CMK (cell line): ENCODE results near the gene MAN2B1.
"Not testable (repeated sequence)": the region's sequence is repeated elsewhere in the genome, so short reads cannot be mapped to it uniquely, and the experiment has no call there.

Experiments
- DNase-seq: peaks from one replicate; pipeline ENCODE4 v3.0.0-alpha.2; 2010; ENCODE audit warnings: low read depth

MAN2B1 gene

GRCh38 chr19:12666265-12667048 is at the start of gene MAN2B1, which contains the start of gene WDR83:
TSS of gene MAN2B1 (minus strand) at chr19:12666742. CDS start at chr19:12666701, 41 bp downstream.
TSS of gene WDR83 (plus strand) at chr19:12666807. CDS start at chr19:12669791, 2,984 bp downstream.
- no peak for DNase-seq

GRCh38 chr19:12715929-12716328 is 49.4 kb upstream of the MAN2B1 start:
- no peak for DNase-seq

GRCh38 chr19:12715102-12715501 is 48.6 kb upstream of the MAN2B1 start:
- DNase-seq = no peak

GRCh38 chr19:12713304-12713703 is 46.8 kb upstream of the MAN2B1 start:
- DNase-seq = not testable (repeated sequence)

- DNase-seq = not testable (repeated sequence)
Measured at GRCh38 chr19:12712077-12712476, 45.5 kb upstream of the MAN2B1 start.

GRCh38 chr19:12711187-12711586 is 44.6 kb upstream of the MAN2B1 start:
- no peak for DNase-seq

- DNase-seq = no peak
Measured at GRCh38 chr19:12708641-12709040, 42.1 kb upstream of the MAN2B1 start.

- no peak for DNase-seq
Measured at GRCh38 chr19:12706332-12706718, 39.8 kb upstream of the MAN2B1 start.

- DNase-seq = no peak
Measured at GRCh38 chr19:12705654-12706331, 39.3 kb upstream of the MAN2B1 start.

- no peak for DNase-seq
Measured at GRCh38 chr19:12705169-12705568, 38.6 kb upstream of the MAN2B1 start.

GRCh38 chr19:12703046-12703445 is 36.5 kb upstream of the MAN2B1 start:
- DNase-seq = peak; percentile 53

GRCh38 chr19:12701596-12702282 is 35.2 kb upstream of the MAN2B1 start:
- DNase-seq = no peak

GRCh38 chr19:12698138-12698537 is 31.6 kb upstream of the MAN2B1 start:
- DNase-seq = no peak

- DNase-seq = not testable (repeated sequence)
Measured at GRCh38 chr19:12697425-12697824, 30.9 kb upstream of the MAN2B1 start.

- DNase-seq = peak; percentile 94
Measured at GRCh38 chr19:12696366-12697335, 30.1 kb upstream of the MAN2B1 start, which contains the start of gene FBXW9. TSS of gene FBXW9 (minus strand) at chr19:12696631. CDS start at chr19:12696581, 50 bp downstream.

- DNase-seq = no peak
Measured at GRCh38 chr19:12695997-12696365, 29.4 kb upstream of the MAN2B1 start.

GRCh38 chr19:12695514-12695913 is 29.0 kb upstream of the MAN2B1 start:
- DNase-seq = no peak

GRCh38 chr19:12695096-12695495 is 28.6 kb upstream of the MAN2B1 start:
- no peak for DNase-seq

GRCh38 chr19:12694641-12695040 is 28.1 kb upstream of the MAN2B1 start:
- DNase-seq = no peak

- no peak for DNase-seq
Measured at GRCh38 chr19:12692960-12693359, 26.4 kb upstream of the MAN2B1 start.

GRCh38 chr19:12689581-12690216 is 23.2 kb upstream of the MAN2B1 start:
- peak; percentile 86 for DNase-seq
